ENCODE data around the gene CMSS1. TPM values are rescaled to one million over a fixed set of nuclear protein-coding genes. Genes with fewer than 3 reads are reported as not detected.

Gene CMSS1
- total RNA-seq, 4 donors from 2014 or later = 23.2 to 89.5 (median 67.6) TPM

DNA sequence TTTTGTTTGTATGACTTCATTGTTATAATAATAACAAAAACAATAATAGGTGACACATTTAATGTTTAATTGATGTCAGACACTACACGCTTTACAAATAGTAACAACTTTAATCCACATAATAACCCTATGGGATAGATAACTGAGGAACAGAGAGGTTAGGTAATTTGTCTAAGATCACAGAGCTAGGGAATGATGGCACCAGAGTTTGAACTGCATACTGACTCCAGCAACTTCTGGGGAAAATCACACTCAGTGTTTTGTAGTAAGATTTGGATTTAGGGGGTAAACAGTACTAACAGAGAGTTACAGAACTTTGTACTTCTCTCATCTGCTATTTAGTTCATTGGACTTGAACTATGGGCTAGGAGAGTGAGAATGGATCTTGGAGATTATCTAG is 66.0 kb downstream of the CMSS1 start:
- no peak overlapping the region for H3K4me3 ChIP-seq
- H3K9me3 ChIP-seq = no peaks in the 10 kb centered on the region
- H3K36me3 ChIP-seq = no peaks in the 10 kb centered on the region
- intact Hi-C loops (cut with DNase I; ENCODE audit: low total_unique reads) = loop anchor here (2.0 kb wide), 1 partner anchor 33 kb away; no protein-coding TSS in a partner anchor
- ATAC-seq (no peak), DNase-seq (no peak)
- H3K27ac ChIP-seq = peak overlapping the region; percentile 2 to 93 (median 91)
- H3K4me1 ChIP-seq = peaks cover 21 to 61% of the 10 kb centered on the region in 2 donors
- in situ Hi-C loops (cut with MboI; ENCODE audit: low sequenced_read_pairs in 4 of 4) = no loop called here
- no peak for TF ChIP-seq POLR2A (IDR thresholded peaks at IDR 0.05)
- TF ChIP-seq, protein P1, sequence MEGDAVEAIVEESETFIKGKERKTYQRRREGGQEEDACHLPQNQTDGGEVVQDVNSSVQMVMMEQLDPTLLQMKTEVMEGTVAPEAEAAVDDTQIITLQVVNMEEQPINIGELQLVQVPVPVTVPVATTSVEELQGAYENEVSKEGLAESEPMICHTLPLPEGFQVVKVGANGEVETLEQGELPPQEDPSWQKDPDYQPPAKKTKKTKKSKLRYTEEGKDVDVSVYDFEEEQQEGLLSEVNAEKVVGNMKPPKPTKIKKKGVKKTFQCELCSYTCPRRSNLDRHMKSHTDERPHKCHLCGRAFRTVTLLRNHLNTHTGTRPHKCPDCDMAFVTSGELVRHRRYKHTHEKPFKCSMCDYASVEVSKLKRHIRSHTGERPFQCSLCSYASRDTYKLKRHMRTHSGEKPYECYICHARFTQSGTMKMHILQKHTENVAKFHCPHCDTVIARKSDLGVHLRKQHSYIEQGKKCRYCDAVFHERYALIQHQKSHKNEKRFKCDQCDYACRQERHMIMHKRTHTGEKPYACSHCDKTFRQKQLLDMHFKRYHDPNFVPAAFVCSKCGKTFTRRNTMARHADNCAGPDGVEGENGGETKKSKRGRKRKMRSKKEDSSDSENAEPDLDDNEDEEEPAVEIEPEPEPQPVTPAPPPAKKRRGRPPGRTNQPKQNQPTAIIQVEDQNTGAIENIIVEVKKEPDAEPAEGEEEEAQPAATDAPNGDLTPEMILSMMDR (IDR thresholded peaks at IDR 0.05 in 4 of 5, conservative IDR thresholded peaks at IDR 0.05 in 1 of 5) = no peak
- H3K27me3 ChIP-seq = no peaks in the 10 kb centered on the region

DNA sequence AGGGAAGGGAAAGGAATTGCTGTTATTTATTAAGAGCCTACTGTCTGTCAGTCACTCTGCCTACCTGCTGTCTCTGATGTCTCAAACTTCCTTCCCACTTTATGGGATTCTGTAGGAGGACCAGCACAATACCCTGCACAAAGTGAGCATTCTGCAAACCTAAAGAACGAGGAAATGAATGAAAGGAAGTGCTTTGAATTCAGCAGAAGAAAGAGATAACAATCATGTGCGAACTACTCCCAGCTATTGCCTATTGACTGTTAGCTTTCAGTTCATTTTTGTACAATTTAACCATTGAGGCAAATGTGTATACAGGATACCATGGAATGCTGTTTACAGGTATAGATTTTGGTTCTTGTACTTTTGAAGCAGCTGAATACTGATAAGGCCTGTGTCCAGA is 66.8 kb downstream of the CMSS1 start:
- no peaks in the 10 kb centered on the region for H3K9me3 ChIP-seq
- H3K4me1 ChIP-seq = peaks cover 20 to 53% of the 10 kb centered on the region in 2 donors
- intact Hi-C loops (cut with DNase I; ENCODE audit: low total_unique reads) (no loop called here), in situ Hi-C loops (cut with MboI; ENCODE audit: low sequenced_read_pairs in 4 of 4) (no loop called here)
- H3K27me3 ChIP-seq = no peaks in the 10 kb centered on the region
- DNase-seq (no peak), ATAC-seq (no peak)
- no peak overlapping the region for H3K4me3 ChIP-seq
- no peaks in the 10 kb centered on the region for H3K36me3 ChIP-seq
- H3K27ac ChIP-seq = peak overlapping the region; percentile 2 to 93 (median 48)
- TF ChIP-seq POLR2A (IDR thresholded peaks at IDR 0.05) = no peak
- TF ChIP-seq, protein P1 (IDR thresholded peaks at IDR 0.05 in 4 of 5, conservative IDR thresholded peaks at IDR 0.05 in 1 of 5) = no peak

DNA sequence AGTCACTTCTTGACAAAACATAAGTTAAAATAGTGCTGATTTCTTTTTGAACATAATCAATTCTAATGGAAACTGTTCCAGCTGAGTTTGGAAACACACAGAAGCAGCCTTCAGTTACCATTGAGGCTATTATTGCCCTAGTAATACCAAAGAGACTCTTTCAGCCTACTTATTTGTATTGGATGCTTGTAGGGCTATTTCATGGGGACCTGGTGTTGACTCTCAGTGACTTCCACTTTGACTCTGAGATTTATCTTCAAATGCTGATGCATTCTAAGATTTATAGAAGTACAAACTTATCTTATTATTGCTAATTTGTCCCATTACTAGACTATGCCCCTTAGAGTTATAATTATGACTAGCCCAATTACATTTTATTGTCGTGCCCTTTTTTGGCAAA is 67.4 kb downstream of the CMSS1 start:
- Histone ChIP-seq H3K27me3 (no peaks in the 10 kb centered on the region), H3K4me1 (peaks cover 15 to 47% of the 10 kb centered on the region in 2 donors), H3K27ac (peak overlapping the region in 3 of 4 donors; percentile 2 to 93 (median 93)), H3K9me3 (no peaks in the 10 kb centered on the region), H3K4me3 (no peak overlapping the region), H3K36me3 (no peaks in the 10 kb centered on the region)
- ATAC-seq (no peak), DNase-seq (no peak)
- intact Hi-C loops (cut with DNase I; ENCODE audit: low total_unique reads) (no loop called here), in situ Hi-C loops (cut with MboI; ENCODE audit: low sequenced_read_pairs in 4 of 4) (no loop called here)
- TF ChIP-seq, protein P1 (IDR thresholded peaks at IDR 0.05 in 4 of 5, conservative IDR thresholded peaks at IDR 0.05 in 1 of 5) = no peak
- TF ChIP-seq POLR2A (IDR thresholded peaks at IDR 0.05) = no peak

DNA sequence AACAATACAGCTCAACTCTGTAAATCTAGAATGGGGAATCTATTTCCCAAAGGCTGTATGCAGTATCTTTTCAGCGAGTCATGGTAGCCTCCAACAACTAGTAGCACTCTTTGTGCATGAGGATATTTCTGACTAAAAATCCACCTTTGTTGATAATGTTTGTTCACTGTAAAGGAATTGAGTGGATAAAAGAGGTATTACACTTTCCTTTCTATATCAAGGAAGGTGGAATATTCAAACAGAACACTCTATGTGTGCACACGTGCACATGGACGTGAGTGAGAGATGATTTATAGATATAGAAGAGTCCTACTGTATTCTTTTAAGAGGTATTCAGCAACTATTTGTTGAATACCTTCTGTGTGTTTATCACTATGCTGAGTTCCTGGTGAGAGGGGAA is 68.2 kb downstream of the CMSS1 start:
- no peak overlapping the region for H3K4me3 ChIP-seq
- peaks cover 13 to 41% of the 10 kb centered on the region in 2 donors for H3K4me1 ChIP-seq
- DNase-seq (no peak), ATAC-seq (no peak)
- H3K27ac ChIP-seq = peak overlapping the region in 3 of 4 donors; percentile 2 to 93 (median 93)
- intact Hi-C loops (cut with DNase I; ENCODE audit: low total_unique reads) = no loop called here
- H3K36me3 ChIP-seq = no peaks in the 10 kb centered on the region
- TF ChIP-seq POLR2A (IDR thresholded peaks at IDR 0.05) = no peak
- TF ChIP-seq, protein P1 (IDR thresholded peaks at IDR 0.05 in 4 of 5, conservative IDR thresholded peaks at IDR 0.05 in 1 of 5) = no peak
- H3K9me3 ChIP-seq = no peaks in the 10 kb centered on the region
- in situ Hi-C loops (cut with MboI; ENCODE audit: low sequenced_read_pairs in 4 of 4) = no loop called here
- no peaks in the 10 kb centered on the region for H3K27me3 ChIP-seq
